Measurements from ENCODE around the gene MUCL3. TPM values are rescaled to one million over a fixed set of nuclear protein-coding genes. Genes with fewer than 3 reads are reported as not detected.

Gene MUCL3
- total RNA-seq, 1 experiment from 2014 or later, result 0.15 TPM

GRCh38 chr6:30917041-30917440 lies 23.7 kb upstream of the MUCL3 start:
- ATAC-seq, result no peak
- H3K27me3 ChIP-seq (ENCODE audit: insufficient read depth, low read length), result no peaks in the 10 kb centered on the region
- TF ChIP-seq EZH2phosphoT487 (IDR thresholded peaks at IDR 0.05; ENCODE audit: borderline replicate concordance) (no peak), RAD21 (IDR thresholded peaks at IDR 0.05; ENCODE audit: low read depth) (no peak), SRF (IDR thresholded peaks at IDR 0.05; ENCODE audit: low read depth) (no peak), POLR2A (IDR thresholded peaks at IDR 0.05; ENCODE audit: borderline replicate concordance, extremely low read depth, insufficient read depth, insufficient read length) (no peak), TCF7L2 (IDR thresholded peaks at IDR 0.05; ENCODE audit: borderline replicate concordance, extremely low read depth, insufficient read depth, insufficient read length) (no peak), ZNF274 (IDR thresholded peaks at IDR 0.05; ENCODE audit: low read depth, low read length) (no peak), FOSL1 (IDR thresholded peaks at IDR 0.05; ENCODE audit: low read depth) (no peak), ATF3 (IDR thresholded peaks at IDR 0.05) (no peak), JUND (IDR thresholded peaks at IDR 0.05) (no peak), CEBPB (IDR thresholded peaks at IDR 0.05; ENCODE audit: low read depth) (no peak), ELF1 (IDR thresholded peaks at IDR 0.05; ENCODE audit: borderline replicate concordance, low read depth) (no peak), REST (IDR thresholded peaks at IDR 0.05; ENCODE audit: low read depth) (no peak), SP1 (IDR thresholded peaks at IDR 0.05; ENCODE audit: low read depth) (no peak), YY1 (IDR thresholded peaks at IDR 0.05; ENCODE audit: extremely low read depth, insufficient replicate concordance, low read depth, low read length) (no peak), EGR1 (IDR thresholded peaks at IDR 0.05; ENCODE audit: low read depth) (no peak), CTCF (IDR thresholded peaks at IDR 0.05 in 2 of 3, conservative IDR thresholded peaks at IDR 0.05 in 1 of 3; ENCODE audit: borderline replicate concordance in 1 of 3, insufficient read depth in 1 of 3, low read depth in 2 of 3, low read length in 2 of 3) (no peak), ZBTB33 (IDR thresholded peaks at IDR 0.05; ENCODE audit: extremely low read depth, insufficient replicate concordance, low read length) (no peak)
- ChIA-PET POLR2A (interaction anchor here (0.6 kb wide), 1 partner anchor 168 kb away, joined by 4 read pairs; no protein-coding TSS in a partner anchor), RAD21 (ENCODE audit: low non-redundant PET in 1 of 2, low total read pairs in 2 of 2, uncharacterized antibody in 2 of 2, unreplicated experiment in 2 of 2) (no interaction called here), CTCF (interaction anchor here (1.1 to 5.0 kb wide), 3 partner anchors 153 to 170 kb away, joined by 4 to 66 read pairs (median 44); no protein-coding TSS in a partner anchor)
- no peaks in the 10 kb centered on the region for H4K20me1 ChIP-seq (ENCODE audit: insufficient read depth)
- H3K79me2 ChIP-seq (ENCODE audit: insufficient read depth, low read length), result no peaks in the 10 kb centered on the region; the same call in 1 of the 2 replicates
- H2AFZ ChIP-seq (ENCODE audit: low read depth, low read length, poor library complexity, severe bottlenecking), result no peak overlapping the region
- H3K4me1 ChIP-seq (ENCODE audit: control insufficient read depth in 1 of 2, insufficient read depth in 2 of 2, low read length in 2 of 2), result peaks cover 9 to 32% of the 10 kb centered on the region in 2 experiments; a peak in 3 of 4 replicates
- H3K9ac ChIP-seq (ENCODE audit: low read length), result no peak overlapping the region
- no peaks in the 10 kb centered on the region for H3K9me2 ChIP-seq (ENCODE audit: insufficient read depth)
- no peak for DNase-seq (ENCODE audit: low read depth, low spot score)
- no peak overlapping the region for H3K4me3 ChIP-seq (replicated peaks in 1 of 2; ENCODE audit: low read depth in 1 of 2, low read length in 2 of 2)
- H3K4me2 ChIP-seq (ENCODE audit: low read length), result no peak overlapping the region
- H3K36me3 ChIP-seq (ENCODE audit: control insufficient read depth in 1 of 2, insufficient read depth in 2 of 2, low read length in 2 of 2), result peaks cover 12 to 27% of the 10 kb centered on the region in 2 experiments; a peak in 3 of 4 replicates
- H3K27ac ChIP-seq (ENCODE audit: low read depth, low read length), result no peak overlapping the region
- no peaks in the 10 kb centered on the region for H3K9me3 ChIP-seq (ENCODE audit: control insufficient read depth in 1 of 2, insufficient read depth in 1 of 2, low read depth in 1 of 2, low read length in 2 of 2)
- no TSS peak for BruUV-seq (replicated peaks)
- intact Hi-C loops (cut with micrococcal nuclease), result no loop called here
